SK-N-MC (cell line): ENCODE measurements around the gene FGD6.

ENCODE experiments used
- EZH2 ChIP-seq: fragments of 200-600 bp; sonication (generic); IDR thresholded peaks from one replicate; pipeline ENCODE4 v1.6.1; 2017; ENCODE audit warnings: antibody characterized with exemption
- FOXP2 ChIP-seq: optimal IDR thresholded peaks from 2 replicates; pipeline ENCODE3; 2011; ENCODE audit warnings: mild to moderate bottlenecking, moderate library complexity; ENCODE audit not compliant: insufficient read depth; ENCODE audit errors: extremely low read length, control extremely low read depth
- POLR2AphosphoS5 ChIP-seq: IDR thresholded peaks from 2 replicates; pipeline ENCODE4 v1.6.1; 2012; ENCODE audit warnings: mild to moderate bottlenecking, low read depth, low read length, borderline replicate concordance

DNA sequence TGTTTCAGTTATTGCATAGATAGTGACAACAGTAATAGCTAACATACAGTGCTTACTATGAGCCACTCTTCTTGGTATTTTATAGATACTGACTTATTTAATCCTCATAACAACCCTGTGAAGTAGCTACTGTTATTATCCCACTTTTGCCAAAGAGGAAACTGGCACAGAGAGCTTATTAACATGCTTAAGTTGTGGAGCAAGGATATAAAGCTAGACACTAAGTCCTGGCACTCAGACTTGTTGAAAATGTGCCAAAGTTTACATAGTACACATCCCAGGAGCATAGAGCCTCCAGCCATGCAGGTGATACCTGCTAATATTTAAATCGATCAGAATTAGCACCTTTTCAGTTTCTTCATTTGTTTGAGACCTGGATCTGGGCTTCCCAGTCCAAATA is 42.1 kb upstream of the FGD6 start:
- TF ChIP-seq EZH2 (no peak), POLR2AphosphoS5 (no peak), FOXP2 (no peak)
